Activated CD4-positive, CD25-positive, alpha-beta regulatory T cell (primary cell): Measurements from ENCODE around the gene SLC25A21.
"Not testable (repeated sequence)": the region's sequence is repeated elsewhere in the genome, so short reads cannot be mapped to it uniquely, and the experiment has no call there.

ENCODE experiments used
- DNase-seq, 4 experiments: peaks; one replicate each; lab custom pipeline; 2025; lab: John Stamatoyannopoulos, UW

The SLC25A21 gene

DNA sequence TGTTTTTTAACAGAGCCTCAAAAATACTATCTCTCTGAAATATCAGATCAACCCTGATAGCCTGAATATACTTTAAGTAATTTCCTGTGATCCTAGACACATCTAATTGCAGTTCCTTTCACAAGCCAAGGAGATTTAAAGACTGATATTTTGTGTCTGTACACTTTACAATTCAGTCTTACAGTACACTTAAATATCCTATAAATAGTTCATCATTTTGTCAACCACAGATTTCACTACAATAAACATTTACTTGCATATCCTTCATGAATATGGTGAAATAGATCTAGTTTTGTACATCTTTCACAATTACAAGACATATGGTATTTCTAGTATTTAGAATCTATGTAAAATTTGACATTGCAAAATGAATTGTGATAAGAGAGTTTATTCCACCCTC lies 349.7 kb downstream of the SLC25A21 start:
- DNase-seq, result no peak

DNA sequence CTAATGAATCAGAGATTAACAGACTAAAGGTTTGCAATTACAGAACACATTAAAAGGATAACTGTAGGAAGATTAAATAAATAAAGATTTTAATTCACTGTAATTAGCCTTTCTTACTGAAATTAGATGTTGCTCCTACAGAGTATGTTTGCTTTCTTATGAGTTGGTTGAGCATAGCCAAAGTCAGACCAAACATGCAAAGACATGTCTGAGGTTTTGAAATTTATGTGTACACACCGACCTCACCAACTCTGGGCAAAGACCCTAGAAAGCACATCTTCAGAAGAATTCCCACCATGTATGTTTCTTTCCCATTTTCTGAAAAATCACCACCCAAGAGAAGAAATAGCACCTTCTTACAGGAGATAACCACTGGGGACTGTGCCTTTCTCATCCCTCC lies 351.5 kb downstream of the SLC25A21 start:
- DNase-seq, result no peak

DNA sequence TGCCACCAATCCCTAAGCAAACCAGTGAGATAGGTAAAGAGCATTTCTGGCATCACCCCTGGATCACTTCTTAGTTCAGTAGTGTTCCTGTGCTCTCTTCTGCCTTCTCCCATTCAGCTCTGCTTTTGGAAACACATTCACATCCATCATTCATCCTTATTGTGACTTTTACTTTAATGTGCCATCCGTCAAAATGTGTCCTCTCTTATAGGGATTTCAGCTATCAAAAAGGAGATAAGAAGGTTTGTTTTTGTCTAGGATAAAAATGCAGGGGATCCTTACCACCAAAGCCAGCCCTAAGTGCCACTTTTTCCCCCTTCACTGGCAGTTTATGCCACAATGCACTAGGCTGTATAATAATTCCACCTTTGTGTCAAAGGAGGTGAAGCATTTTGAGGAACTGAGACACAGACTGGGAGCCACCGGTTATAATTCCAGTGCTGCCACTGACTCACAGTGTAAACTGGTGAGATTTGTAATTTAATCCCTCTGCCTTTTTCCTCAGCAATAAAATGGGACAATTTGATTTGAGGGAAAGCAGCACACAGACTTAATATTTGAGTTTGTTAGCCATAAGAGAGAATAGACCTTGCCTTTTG lies 352.2 kb downstream of the SLC25A21 start:
- DNase-seq, result no peak

DNA sequence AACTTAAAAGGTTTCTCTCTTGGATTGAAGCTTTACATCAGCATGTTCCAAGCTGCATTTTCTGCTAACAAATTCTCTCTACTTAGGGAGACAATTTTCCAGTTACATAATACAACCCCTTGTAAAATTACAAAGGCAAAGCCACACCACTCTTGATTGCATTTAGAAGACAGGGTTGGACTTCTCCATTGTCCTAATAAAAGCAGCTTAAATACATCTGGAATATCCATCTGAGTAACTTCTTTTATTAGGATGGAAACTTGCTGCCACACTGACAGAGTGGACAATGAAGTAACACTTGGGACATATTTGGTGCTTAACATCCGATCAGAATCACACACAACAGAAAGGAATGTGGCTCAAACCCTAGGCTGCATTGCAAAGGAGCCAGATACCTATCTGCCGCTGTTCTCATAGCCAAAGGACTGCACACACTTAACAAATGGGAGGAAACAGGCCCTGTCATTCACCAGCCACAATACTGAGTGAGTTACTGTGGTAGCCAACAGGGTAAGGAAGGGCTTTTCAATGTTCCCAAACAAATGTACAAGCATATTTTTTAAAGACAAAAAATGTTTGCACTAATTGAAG lies 353.5 kb downstream of the SLC25A21 start:
- no peak for DNase-seq

DNA sequence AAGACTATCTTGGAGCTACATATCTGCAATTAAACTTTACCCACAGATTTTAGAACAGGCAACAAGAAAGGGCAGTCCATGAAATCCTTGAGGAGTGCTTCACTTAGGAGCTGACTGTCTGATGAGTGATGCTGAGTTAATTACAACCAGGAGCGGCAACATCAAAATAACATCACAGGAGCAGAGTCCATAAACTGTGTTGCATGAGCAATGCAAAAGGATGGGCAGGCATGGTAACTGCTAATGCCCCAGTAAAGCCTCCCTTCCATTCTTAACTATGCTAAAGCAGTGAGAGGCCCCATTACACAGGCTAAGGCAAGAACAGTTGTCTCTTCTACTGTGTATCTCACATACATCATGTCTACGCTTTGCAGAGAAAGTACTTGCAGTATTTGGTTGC lies 354.2 kb downstream of the SLC25A21 start:
- DNase-seq, result no peak

DNA sequence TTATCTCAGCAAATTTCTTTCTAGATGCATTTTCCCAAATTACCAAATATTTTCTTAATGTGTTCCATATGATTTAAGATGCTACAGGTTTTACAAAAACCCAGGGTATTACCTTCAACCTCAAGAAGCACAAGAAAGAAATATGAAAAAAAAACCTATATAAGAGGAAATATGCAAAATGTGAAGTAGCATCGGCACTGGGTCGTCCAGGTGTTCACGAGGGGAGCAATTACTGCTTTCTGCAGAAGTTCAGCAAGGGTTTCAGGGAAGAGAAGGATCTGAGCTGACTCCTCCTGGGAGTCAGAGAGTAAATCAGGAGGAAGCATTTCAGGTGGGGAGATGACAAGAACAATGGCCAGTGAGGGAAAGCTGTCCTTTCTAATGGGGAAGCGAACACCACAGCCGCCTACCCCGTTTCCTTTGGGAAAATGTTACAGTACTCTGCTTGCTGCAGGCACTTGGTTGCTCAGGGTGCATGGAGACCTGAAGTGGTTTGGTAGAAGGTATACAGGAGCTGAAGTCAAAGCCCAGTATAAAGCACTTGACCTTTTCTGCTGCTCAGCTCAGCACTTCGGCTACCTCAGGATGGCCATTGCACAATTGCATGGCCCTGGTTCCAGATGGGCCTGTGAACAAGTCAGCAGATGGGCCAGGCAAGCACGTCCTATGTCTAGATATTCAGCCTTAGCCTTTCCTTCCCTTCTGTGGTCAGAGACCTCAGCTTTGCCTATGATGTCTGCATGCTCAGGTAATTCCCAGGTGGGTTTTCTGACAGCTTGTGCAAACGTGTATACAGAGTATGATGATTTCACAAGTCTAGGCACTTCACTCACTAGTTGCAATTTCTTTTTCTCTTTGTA lies 355.1 kb downstream of the SLC25A21 start:
- no peak for DNase-seq

DNA sequence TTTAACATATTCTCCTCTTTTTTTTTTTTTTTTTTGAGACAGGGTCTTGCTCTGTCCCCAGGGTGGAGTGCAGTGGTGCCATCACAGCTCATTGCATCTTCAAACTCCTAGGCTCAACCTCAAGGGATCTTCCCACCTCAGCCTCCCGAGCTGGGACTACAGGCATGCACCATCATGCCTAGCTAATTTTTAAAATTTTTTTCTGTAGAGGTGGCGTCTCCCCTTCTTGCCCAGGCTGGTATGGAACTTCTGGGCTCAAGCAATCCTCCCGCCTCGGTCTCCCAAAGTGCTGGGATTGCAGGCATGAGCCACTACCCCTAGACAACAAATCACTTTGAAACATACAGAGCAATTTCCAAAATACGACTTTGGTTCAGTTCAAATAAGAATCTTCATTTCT lies 355.9 kb downstream of the SLC25A21 start:
- DNase-seq, result no peak

DNA sequence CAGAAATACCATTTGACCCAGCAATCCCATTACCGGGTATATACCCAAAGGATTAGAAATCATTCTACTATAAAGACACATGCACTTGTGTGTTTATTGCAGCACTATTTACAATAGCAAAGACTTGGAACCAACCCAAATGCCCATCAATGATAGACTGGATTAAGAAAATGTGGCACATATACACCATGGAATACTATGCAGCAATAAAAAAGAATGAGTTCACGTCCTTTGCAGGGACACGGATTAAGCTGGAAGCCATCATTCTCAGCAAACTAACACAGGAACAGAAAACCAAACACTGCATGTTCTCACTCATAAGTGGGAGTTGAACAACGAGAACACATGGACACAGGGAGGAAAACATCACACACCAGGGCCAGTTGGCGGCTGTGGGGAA lies 357.6 kb downstream of the SLC25A21 start:
- not testable (repeated sequence) for DNase-seq

DNA sequence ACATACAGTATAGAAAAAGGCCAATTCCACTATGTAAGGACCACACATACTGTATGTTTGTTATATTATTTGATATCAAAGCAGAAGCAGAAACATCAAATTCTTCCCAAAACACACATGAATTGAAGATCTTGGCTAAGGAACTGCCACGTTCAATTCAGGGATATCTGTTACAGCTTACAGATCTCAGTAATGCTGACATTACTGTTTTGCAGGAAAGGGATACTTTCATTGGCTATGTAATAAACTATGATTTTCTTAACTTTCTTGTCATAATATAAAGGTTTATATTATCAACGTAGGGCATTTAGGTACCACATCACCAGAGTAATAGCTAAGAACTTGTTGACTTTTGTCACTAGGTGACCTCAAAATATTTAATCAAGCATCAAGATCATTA lies 362.2 kb downstream of the SLC25A21 start:
- DNase-seq, result no peak

DNA sequence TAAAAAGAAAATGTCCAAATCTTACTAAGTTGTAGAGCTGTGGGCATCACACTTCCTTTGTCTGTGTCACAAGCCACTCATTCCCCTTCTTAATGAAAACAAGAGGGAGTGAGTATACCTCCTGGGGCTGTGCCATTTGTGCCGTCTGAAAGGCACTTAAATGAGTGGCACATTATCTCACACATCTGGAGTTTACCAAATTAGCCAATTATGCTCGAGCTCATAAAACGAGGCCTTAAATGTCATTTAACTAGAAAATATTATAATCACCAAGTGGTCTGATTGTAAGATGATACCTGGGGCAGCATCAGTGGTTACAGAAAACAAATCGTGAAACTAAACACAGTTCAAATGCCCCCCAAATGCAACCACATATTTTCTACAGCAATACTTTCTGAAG lies 364.7 kb downstream of the SLC25A21 start:
- DNase-seq, result no peak

DNA sequence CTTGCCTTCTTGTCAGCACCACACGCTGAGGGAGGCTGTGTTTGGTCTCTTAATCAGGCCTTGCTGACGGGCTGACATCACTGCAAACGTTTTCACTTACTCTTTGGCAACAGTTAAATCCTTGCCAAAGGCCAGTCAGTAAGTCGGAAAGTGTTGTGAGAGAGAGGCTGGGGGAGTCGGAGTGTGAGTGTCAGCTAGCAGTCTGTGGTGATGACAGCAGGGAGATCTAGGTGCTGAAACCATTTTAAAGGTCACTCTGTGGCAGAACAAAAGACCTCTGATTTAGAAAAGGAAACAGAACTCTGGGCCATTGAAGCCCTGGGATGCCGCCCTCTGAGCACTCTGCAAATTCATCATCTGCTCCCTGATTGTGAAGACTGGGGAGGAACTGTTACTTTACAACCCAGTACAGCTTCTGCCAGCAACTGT lies 367.3 kb downstream of the SLC25A21 start:
- DNase-seq, result no peak

DNA sequence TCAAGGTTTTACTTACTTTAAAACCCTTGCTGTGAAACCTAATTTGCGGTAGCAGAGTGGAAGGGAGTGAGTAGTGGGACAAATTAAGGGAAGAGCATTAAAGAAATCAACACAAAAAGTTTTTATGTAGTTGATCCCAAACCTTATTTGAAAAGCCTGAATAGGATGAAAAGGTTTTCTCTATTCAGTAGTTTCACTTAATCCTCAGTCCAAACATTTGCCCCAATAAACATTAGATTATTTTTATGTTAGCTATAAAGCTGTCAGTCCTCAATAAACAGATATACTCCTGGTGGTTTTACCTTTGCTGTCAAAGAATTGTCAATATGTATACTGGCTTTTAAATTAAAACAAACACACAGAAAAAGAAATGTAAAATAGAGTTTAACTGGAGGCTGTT lies 374.8 kb downstream of the SLC25A21 start:
- no peak for DNase-seq

DNA sequence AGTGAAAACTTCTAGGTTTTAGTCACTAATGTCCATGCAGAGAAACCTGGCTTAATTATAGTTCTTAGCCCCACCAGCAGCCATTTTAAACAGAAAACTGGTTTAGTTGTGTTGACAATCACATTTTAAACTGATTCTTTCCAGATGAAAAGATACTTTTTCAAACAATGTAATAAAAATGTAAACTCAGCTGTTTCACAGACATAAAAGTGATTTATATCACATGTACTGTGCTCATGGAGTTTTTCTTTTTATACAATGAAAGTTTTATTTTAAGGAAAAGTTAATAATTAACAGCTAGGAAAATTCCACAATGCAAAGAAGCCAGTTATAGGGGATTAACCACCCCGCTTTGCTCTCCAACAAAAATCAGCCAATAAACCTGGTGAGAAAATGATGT lies 381.0 kb downstream of the SLC25A21 start:
- DNase-seq, result no peak

DNA sequence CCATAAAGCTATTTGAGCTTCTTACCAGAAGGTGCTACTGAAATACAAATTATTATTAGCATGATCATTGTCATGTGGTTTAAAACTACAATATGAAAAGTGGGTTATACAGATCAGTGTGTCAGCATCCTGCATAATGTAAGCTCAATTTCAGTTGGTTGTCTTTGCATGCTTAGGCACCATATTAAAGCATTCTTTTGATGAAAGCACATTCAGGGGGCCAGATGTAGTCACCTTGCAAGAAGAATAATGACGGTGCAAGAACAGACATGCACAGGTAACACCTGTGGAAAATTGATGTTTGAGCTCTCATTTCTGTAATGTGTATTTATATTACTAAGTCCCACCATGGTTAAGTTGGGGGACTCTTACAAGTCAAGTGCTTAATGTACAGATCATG lies 386.9 kb downstream of the SLC25A21 start:
- no peak for DNase-seq

DNA sequence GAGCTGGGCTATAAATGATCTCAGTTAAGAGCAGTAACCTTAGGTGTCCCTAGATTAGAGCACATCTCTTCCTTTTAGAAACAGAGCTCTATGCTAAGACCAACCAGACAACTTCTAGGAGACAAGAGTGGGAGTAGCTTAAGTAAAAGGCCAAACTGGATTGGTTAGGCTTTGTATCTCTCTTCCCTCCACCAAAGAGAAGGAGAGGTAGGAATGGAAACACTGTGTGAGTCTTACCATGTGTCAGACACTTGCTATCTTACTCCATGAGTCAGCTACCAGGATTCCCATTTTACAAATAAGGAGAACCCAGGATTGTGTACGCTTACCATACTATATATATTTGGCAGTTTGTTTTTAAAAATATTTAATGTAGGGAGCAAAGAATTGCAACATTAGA lies 387.9 kb downstream of the SLC25A21 start:
- DNase-seq, result no peak

DNA sequence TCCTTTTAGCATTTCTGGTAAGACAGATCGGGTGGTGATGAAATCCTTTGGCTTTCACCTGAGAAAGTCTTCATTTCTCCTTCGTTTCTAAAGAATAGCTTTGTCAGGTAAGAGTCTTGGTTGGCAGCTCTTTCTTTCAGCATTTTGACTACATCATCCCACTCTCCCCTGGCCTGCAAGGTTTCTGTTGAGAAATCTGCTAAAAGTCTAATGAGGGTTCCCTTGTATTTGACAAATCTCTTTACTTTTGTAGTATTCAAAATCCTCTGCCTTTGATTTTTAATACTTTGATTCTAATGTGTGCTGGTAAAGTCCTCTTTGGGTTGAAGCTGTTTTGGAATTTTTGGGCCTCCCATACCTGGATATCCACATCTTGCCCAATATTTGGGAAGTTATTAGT lies 390.5 kb downstream of the SLC25A21 start:
- DNase-seq, result no peak

DNA sequence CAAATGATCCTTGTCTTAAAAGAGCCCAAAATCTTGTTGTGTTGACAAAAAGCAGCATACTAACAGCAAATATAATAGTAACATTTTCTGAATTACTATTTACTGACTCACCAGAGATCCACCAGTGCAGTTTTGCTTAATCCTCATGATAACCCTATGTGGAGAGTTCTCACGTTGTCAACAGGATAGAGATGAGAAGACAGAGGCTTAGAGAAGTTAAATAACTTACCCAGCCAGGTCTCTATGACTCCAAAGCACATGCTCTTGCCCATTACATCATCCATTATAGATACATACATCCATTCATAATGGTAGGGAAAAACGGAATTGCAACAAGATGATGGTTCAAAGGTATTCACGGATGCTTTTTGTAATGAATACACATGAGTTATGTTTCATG lies 398.8 kb downstream of the SLC25A21 start:
- DNase-seq, result no peak

DNA sequence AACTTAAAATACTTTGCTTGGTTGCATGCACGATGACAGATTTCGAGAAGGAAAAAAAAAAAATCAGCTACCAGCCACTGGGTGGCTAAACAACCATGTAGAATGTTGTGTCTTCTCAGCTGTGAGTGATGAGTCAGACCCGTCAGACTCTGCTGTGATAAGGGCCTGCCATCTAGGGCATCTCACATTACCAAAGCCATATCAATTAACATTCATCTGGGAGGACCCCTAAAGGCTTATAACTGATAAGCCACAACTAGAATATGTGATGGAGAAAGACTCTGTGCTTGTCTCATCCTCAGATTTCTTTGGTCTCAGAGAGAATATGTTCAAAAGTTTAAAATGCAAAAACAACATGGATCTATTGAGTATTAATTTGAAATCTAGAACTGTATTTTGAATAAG lies 399.3 kb downstream of the SLC25A21 start:
- no peak for DNase-seq

DNA sequence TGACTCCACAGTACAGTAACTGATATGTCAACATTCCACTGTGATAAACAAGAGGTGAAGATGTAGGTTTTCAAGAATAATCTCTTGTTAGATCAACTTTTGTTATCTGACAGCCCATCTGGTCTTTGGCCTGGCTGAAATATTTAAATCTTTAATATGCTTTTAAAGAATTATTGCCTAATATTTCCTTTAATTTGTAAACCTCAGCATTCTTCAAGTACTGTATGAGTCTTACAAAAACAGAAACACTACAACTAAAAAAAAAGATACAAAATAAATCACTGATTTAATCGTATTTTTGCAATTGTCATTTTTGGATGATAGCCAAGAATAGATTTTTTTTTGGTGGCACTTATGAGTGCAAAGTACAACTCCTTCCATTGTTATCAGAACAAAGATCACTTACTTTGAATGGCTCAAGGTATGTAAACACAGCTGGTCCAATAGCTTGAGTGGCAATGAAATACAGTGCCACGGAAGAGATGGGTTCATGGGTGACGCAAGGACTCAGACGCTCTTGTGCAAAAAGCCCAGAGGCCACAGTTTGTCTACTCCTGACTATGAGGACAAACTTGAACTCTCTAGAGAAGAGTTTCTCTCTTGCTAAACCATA lies 401.3 kb downstream of the SLC25A21 start:
- DNase-seq, result no peak

DNA sequence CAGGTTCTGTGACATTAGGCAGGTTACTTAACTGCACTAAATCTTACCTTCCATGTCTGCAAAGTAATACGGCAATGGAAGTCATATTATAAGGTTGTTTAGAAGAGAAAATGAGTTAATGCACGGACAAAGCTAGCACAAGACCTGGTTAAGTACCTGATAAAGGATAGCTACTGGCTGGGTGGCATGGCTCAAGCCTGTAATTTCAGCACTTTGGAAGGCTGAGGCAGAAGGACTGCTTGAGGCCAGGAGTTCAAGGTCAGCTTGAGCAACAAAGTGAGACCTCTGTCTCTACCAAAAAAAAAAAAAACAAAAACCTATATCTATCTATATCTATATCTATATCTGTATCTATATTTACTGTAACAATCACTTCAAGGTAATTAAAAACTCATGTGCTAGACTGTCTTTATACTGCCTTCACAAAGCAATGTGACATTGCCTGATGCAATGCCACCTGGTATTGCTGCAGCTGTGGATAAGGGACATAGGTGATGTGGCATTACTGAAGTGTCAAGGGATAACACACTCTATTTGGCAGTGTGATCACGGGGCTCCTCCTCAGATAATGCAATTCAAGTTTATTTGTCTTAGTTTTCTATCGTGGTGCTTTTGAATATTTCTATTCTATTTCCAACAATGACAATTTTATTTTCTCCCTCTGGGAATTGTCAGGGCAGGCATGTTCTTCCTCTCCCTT lies 403.6 kb downstream of the SLC25A21 start:
- DNase-seq, result no peak

DNA sequence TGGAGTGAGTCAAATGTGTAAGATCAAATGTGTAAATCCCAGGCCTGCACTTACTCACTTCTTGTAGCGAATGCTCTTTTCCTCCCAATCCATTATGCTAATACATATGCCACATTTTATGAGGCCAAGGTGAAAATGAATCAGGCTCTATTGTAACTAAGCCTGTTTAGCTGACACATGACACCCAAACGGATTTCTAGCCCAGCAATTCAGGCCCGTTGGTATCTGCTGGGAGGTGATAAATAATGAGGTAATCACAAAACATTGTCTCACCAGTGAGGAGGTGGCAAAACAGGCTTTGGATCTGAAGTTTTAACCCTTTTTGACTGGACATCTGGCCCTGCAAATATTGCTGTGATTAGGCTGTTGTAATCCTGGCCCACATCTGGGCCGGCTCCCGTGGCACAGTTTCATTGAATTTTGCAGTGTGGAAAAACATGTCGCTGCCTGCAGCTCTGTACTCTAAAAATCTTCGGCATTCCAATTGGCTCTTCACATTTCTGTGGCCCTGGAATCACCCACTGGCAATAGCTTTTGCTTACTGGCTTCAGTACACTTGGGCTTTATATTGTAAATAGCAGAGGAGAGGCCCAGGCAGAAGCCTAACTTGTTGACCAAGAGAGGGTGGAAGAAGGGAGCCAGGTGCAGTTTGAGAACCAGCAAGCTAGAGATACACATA lies 404.7 kb downstream of the SLC25A21 start:
- DNase-seq, result no peak

DNA sequence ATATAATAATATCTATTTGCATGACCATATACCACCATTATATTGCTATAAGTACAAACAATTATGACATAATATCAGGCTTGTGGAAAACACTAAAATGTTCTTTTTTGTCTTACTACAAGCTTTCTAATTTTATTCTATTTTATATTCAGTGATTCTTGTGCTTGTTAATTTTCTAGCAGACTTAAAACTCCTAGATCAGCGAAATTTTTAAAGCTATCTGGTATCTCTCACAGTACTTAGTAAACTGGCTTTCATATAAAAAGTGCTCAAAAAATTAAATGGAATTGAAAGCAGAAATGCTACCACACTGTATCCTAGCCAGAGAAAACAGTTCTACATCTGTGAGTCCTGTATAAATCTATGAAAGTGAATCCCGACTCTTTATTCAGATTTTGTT lies 405.4 kb downstream of the SLC25A21 start:
- DNase-seq, result no peak
